Liver (tissue), 3 donors: Measurements from ENCODE around the gene NWD2.
"Not testable (repeated sequence)": the region's sequence is repeated elsewhere in the genome, so short reads cannot be mapped to it uniquely, and the experiment has no call there.

Experiments
- CTCF ChIP-seq: fragments of 150-350 bp; IDR thresholded peaks from 2 replicates; pipeline ENCODE4 v1.5.1; 2017; ENCODE audit warnings: improper control_type of control experiment, low read depth, low read length; ENCODE audit not compliant: missing input control
- MAX ChIP-seq: IDR thresholded peaks from 2 replicates; pipeline ENCODE4 v1.6.1; 2016; ENCODE audit warnings: antibody characterized with exemption
- SP1 ChIP-seq: IDR thresholded peaks from 2 replicates; pipeline ENCODE4 v1.6.1; 2018; ENCODE audit warnings: antibody characterized with exemption, mild to moderate bottlenecking
- donor health status: healthy.
- donor health status: healthy.

- TF ChIP-seq CTCF, MAX, SP1: not testable (repeated sequence)
These were observed 169.1 kb downstream of the NWD2 start for GRCh38 chr4:37413612-37414011.
